HG03469 (cell line): ENCODE measurements around the gene MYO3A.

ENCODE experiments used
- ATAC-seq: cut with Tn5 transposase; IDR thresholded peaks from one replicate; pipeline ENCODE4 v1.9.1; 2021; ENCODE audit warnings: mild to moderate bottlenecking, moderate library complexity, moderate number of reproducible peaks; ENCODE audit not compliant: unreplicated experiment

Gene MYO3A

DNA sequence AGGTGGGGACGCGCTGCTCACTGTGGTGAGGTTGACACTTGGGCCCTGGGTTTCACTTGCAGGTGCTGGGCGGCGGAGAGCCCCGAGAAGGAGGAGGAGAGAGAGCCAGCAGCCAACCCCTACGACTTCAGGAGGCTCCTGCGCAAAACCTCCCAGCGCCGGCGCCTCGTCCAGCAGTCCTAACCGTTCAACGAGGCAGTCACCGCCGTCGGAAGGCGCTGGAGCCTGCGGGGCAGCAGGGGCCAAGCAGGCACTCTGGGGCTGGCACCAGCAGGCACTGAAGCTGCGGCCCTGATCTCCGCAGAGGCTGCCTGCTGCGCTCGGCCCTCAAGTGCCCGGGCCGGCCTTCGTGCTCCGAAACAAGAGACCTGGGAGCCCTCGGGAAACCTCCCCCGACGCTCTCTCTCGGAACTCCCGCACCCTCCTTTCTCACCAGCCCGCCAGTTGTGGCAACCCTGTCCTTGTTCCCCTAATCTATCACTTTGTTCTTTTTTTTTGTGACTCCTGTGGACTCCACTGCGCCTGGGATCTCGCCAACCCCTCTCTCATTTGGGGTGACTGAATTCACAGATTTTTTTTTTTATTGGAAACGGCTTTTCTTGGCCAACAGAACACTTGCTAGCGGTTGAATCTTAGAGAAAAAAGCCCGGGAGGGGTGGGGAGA lies 277.9 kb downstream of the MYO3A start:
- no peak for ATAC-seq

DNA sequence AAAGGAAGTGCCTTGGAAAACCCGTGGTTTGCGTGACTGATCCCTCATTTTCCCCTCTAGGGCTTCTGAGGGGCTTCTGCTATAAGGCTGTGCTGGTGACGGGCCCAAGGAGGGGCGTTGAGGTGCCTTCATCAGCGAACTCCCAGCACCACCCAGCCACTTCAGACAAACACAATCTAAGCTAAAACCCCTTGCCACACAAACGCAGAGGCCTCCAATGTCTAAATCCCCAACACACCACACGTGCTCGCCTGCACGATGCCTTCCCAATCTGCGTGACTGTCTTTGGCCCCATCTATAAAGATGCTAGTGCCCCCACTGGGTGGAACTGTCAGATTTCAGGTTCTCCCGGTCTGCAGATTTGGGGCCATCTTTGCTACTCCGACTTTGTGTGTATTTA lies 278.5 kb downstream of the MYO3A start:
- ATAC-seq: no peak

DNA sequence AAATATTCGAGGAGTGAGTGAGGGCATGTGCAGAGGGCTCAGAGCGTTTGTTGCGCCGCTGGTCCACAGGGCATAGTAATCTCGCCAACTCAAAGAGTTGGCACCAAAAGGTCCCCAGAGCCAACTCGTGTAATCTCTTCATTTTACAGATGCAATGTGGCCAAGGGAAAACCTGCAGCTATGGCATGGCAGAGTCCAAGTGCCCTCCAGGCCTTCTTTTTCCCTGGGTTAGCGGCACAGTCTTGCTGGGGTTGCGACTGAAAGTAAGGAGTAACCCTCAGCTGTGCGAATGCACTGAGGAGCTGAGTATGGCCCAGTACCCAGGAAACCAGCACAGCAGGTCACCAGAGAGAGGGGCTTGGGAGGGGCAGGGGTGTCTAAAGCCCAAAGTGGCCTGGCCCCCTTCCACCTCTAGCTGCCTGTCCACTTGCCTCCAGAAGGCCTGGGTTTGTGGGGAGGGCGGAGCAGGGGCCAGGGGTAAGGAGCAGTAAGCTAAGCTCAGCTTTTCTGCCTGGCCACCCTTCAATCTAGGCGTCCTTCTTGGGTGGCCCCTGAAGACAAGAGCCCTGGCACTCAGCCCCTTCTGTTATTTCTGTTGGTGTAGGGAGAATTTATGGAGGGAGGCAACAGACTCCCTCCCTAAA lies 279.2 kb downstream of the MYO3A start:
- ATAC-seq: no peak

DNA sequence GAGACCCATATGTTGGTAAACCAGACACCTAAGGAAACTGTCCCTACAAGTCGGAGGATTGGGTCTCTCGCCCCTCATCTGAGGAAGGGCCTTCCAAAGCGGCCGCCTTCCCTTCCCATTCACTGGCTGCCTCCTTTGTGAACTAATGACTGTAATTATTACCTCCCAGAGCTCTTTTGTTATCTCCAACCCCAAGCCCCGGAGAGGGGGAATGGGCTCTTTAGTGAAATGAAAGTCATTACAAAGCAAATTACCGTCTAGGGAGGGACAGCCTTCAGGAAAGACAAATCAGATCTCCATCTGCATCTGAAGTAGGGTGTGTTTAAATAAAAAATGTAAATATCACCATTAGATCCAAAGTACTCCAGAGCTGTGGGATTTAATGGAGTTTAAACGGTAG lies 280.0 kb downstream of the MYO3A start:
- no peak for ATAC-seq

DNA sequence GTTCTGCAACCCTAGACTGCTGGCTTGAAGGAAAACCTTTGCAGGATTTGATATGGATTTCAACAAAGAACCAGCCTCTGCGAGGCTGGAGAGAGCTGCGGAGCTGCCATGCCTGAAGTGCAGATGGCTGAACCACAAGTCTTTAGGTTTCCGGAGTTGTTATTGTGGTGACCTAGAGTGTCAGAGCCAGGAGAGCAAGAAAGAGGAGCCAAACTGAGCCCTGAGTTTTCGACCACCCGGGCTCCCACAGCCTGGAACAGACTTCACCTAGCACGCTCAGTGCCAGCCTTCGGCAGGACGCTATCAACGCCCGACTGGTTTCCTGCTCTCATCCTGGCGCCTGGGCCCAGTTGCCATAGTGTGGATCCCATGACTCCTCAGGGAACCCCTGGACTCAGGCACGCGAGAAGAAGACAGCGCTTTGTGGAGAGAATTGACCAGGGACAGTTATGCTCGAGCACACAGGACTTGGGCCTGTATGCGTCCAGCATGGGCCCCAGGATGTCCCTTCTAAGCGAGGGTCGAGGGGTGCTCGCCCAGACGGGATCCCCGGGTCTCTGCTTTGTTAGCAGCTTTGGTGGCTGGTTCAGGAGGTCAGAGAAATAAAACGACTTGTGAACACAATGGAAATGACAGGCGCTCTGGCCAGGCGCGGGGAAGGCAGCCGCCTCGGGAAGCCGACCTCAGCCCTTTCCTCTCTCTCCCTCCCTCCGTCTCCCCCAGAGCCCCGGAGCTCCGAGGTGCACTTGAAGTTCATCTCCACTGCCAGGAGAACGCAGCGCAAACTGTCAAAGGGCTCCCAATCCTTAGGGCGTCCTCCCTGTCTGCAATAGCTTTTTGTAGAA lies 280.7 kb downstream of the MYO3A start:
- no peak for ATAC-seq

DNA sequence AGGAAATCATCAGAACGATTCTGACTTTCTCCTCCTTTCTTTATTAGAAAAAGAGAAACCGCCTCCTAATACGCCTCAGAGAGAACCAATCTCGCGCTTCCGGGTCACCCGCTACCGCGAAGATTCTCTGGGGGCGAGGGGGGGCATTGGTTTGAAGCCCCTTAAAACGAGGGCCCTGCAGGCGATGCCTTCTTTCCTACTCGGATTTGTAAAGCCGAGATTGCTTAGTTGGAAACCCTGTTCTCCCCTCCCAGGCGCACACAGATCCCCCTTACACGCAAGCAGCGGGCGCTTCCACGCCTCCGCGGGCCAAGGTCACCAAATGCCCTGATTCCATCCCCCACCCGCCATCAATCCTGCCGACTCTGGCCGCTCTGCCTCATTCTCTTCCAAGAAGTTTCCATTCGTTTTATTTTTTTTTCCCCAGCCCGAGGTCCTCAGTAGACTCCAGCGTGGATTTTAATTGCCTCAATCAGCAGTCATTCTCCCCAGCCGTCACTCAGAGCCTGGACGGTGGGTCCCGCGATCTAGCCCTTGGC lies 281.4 kb downstream of the MYO3A start:
- ATAC-seq: no peak

DNA sequence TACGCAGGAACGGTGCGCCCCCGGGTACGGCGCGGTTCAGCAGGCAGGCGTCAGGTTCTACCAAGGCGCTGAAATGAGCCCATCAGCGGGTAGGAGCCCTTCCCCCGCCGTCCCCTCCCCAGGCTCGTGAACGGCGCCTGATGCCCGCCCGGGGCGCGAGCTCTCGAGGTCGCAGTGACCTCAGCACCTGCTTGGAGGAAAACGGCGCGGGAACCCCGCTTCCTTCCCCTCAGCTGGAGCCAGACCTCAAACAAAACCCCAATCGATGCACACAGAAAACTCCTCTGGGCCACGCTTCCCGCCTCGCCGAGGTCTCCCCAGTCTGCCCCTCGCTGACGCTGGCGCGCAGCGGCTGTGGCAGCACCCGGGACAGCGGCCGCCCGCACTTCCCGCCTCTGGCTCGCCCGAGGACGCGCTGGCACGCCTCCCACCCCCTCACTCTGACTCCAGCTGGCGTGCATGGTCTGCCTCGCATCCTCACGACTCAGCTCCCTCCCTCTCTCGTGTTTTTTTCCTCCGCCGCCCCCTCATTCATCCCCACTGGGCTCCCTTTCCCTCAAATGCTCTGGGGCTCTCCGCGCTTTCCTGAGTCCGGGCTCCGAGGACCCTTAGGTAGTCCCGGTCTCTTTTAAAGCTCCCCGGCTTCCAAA lies 282.0 kb downstream of the MYO3A start:
- no peak for ATAC-seq

DNA sequence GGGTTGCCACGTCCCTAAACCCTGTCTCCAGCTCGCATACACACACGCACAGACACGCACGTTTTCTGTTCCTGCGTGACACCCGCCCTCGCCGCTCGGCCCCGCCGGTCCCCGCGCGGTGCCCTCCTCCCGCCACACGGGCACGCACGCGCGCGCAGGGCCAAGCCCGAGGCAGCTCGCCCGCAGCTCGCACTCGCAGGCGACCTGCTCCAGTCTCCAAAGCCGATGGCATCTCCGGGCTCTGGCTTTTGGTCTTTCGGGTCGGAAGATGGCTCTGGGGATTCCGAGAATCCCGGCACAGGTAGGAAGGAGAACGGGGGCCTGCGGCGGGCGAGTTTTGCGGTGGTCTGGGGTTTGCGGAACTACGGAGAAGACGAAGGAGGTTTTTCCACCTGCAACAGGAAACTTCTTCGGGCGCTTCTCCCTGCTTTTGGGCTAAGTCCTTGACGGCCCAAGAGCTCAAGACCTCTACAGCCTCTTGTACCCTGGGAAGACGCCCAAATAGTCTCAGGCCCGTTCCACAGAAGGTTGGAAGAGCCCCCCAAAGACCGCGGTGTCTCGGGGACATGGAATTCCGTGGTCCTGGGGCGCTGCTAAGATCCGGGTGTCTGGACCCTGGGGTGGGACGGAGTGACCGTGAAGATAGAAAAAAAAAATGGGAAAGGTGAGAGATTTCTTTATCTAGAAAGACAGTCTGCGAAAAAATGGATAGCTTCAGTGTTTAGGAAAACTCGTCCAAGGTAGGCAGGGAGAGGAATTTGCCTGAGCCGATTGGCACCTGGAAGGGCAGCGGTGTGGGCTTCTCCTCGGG lies 282.8 kb downstream of the MYO3A start, which contains the start of gene GAD2:
Gene GAD2 (plus strand): TSS at position 190 of the 811 bp plus-strand sequence. CDS start 36 bp downstream, at position 226.
- no peak for ATAC-seq

DNA sequence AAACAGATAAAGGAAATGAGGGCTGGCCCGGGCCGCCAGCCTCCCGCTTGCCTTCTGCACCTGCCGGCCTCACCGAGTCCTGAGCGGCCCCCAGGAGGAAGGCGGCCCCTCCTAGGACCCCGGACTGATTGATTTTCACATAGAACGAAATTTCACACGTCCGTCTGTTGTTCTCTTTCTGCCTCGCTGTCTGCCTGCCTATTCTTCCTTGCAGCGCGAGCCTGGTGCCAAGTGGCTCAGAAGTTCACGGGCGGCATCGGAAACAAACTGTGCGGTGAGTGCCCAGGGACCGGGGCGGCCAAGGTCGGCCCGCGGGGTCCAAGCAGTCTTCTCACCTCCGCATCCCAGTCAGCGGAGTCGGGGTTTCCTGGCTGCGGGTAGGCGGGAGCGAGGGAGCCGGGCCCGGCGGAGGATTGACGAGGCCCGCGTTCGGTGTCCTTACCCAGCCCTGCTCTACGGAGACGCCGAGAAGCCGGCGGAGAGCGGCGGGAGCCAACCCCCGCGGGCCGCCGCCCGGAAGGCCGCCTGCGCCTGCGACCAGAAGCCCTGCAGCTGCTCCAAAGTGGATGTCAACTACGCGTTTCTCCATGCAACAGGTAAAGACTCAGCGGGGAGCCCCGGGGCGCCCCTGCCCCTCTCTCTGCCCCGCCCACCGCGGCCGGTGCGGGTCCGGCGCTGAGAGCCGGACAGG lies 283.5 kb downstream of the MYO3A start:
- no peak for ATAC-seq

DNA sequence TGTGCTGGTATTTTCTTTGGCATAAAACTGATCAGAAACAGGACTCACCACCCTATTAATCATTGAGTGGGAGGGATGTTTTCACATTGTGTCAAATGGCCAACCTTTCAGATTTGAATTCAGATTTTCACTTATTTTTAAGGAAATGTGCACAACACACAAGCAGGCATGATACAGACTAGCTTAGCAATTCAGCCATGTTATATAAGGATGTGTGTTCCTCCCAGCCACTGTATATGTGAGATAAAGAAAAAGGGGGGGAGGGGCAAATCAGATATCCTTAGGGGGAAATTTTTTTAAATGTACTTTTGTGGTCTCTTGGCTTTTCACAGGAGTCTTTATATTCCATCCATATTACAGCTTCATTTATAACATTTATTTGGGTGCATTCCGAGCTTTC lies 285.6 kb downstream of the MYO3A start:
- ATAC-seq: no peak

DNA sequence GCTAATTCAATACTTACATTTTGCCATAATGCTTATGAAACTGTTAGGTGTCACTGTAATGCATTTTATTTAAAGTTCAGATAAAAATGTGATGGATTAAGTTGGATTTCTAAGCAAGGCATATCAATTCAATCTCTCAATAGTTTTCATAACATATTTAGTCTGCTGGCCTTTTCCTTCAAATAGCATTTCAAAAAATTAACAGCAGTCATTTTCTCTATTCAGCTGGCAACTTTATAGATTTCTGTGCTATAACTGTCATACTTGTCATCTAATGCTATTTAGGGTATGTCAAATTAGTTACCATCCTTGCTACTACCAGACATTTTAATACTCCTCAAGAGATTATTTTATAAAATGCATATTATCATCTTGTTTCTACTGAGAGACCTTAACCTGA lies 286.9 kb downstream of the MYO3A start:
- no peak for ATAC-seq

DNA sequence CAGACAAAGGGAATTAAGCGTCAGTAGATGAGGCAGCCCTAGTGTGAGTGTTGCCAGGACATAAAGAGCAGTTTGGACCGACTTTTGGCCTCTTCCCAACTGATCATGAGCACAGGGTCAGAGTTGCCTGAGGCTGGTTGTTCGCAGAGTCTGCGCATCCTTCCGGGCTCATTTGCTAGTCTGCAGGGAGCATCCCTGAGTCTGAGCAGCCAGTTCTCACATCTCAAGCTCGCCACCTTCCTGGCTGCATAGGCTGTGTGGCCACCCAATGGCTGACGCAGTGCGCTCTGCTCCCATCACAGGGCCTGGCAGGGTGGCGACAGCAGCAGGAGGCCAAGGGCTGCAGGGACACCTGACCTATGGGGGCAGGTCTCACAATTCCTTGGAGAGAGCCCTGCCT lies 287.5 kb downstream of the MYO3A start:
- no peak for ATAC-seq

DNA sequence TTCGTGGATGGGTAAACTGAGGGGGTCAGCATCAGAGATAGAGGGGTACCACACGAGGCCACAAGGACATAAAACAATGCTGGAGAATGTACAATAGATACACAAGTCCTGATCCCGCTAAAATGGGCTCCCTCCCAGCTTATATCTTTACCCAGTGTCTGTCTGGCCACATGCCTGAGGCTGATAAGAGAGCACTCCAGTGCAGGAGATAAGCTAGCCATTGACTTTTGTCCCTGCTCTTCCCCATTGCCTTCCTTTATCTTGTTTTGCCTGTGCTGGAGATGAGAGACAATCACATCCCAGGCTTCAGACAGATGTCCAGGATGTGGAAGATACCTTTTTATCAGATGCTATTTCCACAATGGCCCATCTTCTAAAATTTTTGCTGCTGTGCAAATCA lies 288.5 kb downstream of the MYO3A start:
- ATAC-seq: no peak

DNA sequence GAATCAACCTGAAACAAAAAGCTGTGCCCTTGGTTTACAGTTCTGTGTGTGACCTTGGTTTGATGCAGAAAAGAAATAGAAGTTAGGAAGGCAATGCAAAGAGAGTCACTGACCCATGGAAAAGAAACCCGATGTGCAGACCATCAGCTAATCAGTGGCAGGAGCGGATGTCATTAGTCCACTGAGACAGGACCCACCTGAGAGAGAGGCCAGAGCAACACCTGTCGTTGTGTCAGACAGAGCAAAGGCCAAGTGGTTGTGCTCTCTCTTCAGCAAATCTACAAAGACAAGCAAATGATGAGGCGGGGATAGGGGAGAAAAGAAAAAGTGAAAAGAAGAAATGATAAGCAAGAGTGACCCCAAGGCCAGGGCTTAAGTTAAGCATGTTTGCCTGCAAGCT lies 291.3 kb downstream of the MYO3A start:
- no peak for ATAC-seq

DNA sequence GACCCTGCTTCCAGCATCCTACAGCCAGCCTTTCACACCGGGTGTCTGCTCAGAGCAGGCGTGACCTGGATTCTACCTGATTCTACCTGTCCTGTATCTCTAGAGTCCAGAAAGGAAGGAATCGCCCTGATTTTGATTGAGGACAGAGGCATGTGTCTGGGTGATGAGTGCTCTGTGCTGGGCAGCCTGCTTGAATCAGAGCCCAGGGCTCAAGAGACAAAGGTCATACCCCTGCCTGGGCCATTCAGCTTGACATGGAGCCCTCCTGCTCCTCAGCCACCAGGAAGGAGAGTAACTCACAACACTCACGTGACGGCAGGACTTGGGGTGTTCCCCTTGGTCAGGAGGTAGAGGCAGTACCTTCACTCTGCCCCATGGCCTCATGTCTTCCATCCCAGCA lies 293.8 kb downstream of the MYO3A start:
- ATAC-seq: no peak

DNA sequence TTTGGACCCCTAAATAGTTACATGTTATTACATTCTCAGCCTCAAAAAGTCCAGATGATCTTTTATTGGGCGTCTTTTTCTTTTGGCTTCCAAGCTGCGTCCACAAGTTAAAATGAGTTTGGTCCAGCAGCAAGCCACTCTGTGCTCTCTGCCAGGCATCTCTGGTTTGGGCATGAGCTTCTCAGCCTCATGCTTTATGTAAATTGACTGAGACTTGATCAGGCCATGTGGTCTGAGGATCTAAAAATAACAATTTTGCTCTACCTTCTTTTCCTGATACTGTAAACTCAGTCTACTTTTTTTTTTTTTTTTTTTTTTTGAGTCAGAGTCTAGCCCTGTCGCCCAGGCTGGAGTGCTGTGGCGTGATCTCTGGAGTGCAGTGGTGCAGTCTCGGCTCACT lies 298.1 kb downstream of the MYO3A start:
- ATAC-seq: no peak

DNA sequence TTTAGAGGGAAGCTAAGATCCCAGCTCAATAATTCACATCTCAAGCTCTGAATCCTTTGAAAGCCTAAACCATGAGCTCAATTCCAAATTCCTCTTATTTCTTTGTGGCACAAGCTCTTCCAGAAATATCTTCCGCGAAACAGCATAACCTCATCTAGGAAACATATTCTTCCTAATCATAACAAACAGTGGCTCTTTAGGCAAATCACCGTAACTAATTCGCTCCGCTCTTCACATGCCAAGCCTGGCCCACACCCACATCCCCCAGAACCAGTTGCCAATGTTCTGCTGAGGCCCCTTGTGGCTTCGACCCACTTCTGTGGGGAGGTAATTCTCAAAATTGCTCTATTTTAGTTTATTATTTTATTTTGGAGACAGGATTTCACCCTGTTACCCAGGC lies 301.7 kb downstream of the MYO3A start:
- no peak for ATAC-seq

DNA sequence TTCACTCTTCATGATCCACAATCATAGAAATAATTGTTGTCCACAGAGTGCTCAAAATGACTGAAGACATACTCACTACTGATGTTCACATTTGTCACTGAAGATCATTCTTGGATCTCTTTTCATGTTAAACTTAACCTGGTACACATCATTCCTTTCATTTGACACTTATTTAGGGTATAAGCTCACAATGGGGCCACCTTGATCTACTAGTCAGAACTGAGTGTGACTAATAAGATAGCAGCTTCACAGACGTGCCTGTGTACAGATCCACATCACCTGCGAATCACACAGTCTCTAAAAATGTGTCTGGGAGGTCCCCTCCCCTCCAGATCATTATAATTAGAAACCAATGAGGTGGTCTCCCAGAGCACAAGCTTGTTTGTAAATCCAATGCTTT lies 304.3 kb downstream of the MYO3A start:
- no peak for ATAC-seq

DNA sequence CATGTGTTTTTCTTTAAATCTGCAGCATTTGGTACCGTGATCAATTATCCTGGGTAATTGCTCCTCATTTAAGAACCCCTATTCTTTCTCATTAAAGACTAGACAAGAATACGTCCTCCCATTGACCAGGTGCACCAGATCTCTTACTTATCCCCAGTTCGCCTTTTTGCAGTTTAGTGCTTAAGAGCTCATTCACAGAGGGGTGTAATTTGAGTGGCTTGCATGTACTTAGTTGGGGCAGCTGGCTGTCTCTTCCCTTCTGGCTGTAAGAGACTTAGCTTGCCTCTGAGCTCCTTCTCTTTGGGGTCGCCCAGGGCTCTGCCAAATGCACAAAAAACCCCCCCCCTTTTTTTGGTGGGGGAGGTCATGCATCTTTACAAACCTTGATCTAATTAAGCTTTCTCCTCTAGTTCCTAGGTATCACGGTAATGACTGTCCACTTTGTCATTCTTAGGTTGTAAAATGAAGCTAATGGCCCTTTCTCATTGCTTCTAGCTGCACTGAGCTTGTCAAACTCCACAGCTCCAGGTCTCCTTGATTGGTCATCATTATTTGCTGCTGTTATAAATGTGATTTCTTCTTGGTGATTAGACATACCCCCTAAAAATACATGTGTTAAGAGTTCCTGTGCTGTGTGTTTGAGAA lies 308.8 kb downstream of the MYO3A start:
- ATAC-seq: no peak
